Measurements from ENCODE around the gene PRDM16.

GRCh38 chr1:3158347-3158746 lies 89.3 kb downstream of the PRDM16 start:
- TF ChIP-seq CTCF (conservative IDR thresholded peaks at IDR 0.05; ENCODE audit: low read length) (no peak), EZH2phosphoT487 (IDR thresholded peaks at IDR 0.05; ENCODE audit: borderline replicate concordance, low read depth, low read length) (no peak)
